HepG2 (cell line): Measurements from ENCODE around the gene NUDT22. TPM values are rescaled to one million over a fixed set of nuclear protein-coding genes. Genes with fewer than 3 reads are reported as not detected.
A peak's percentile ranks its signal among the peaks of the same experiment; 100 is the strongest.

Source experiments
- BHLHE40 ChIP-seq: IDR thresholded peaks from 2 replicates; pipeline ENCODE4 v1.6.1; 2011; ENCODE audit warnings: low read length, improper control_type of control experiment
- BRF2 ChIP-seq: sonication (generic); formaldehyde crosslinking; IDR thresholded peaks from 2 replicates; pipeline ENCODE4 v1.8.1; 2022; ENCODE audit warnings: mild to moderate bottlenecking, missing genetic modification reagents
- CBX1 ChIP-seq: IDR thresholded peaks from one replicate; pipeline ENCODE4 v1.6.1; 2016; ENCODE audit warnings: antibody characterized with exemption, low read depth
- CSRNP2 ChIP-seq: sonication (generic); formaldehyde crosslinking; conservative IDR thresholded peaks from 2 replicates; pipeline ENCODE4 v1.8.0; 2022; ENCODE audit warnings: low read depth, missing genetic modification reagents
- FLYWCH1 ChIP-seq: sonication (generic); formaldehyde crosslinking; IDR thresholded peaks from 2 replicates; pipeline ENCODE4 v1.8.1; 2023; ENCODE audit warnings: mild to moderate bottlenecking, missing genetic modification reagents
- GPN1 ChIP-seq: sonication (generic); formaldehyde crosslinking; IDR thresholded peaks from 2 replicates; pipeline ENCODE4 v1.5.1; 2020; ENCODE audit warnings: missing genetic modification reagents, borderline replicate concordance
- KLF13 ChIP-seq: sonication (generic); formaldehyde crosslinking; IDR thresholded peaks from 2 replicates; pipeline ENCODE4 v1.4.0; 2020; ENCODE audit warnings: mild to moderate bottlenecking, missing genetic modification reagents
- MBD4 ChIP-seq: IDR thresholded peaks from 2 replicates; pipeline ENCODE4 v1.6.1; 2012; ENCODE audit warnings: low read length, inconsistent platforms, borderline replicate concordance
- MEIS2 ChIP-seq: sonication (generic); formaldehyde crosslinking; IDR thresholded peaks from 2 replicates; pipeline ENCODE4 v1.9.0; 2021; ENCODE audit warnings: mild to moderate bottlenecking, missing genetic modification reagents
- NR3C1 ChIP-seq: sonication (generic); formaldehyde crosslinking; IDR thresholded peaks from 2 replicates; pipeline ENCODE4 v1.4.0; 2020; ENCODE audit warnings: missing genetic modification reagents
- REXO4 ChIP-seq: sonication (generic); formaldehyde crosslinking; IDR thresholded peaks from 2 replicates; pipeline ENCODE4 v1.8.0; 2022; ENCODE audit warnings: missing genetic modification reagents, mild to moderate bottlenecking, borderline replicate concordance
- RORA ChIP-seq: sonication (generic); formaldehyde crosslinking; IDR thresholded peaks from 2 replicates; pipeline ENCODE4 v1.5.0; 2020; ENCODE audit warnings: mild to moderate bottlenecking, missing genetic modification reagents, moderate library complexity
- SMYD3 ChIP-seq: sonication (generic); formaldehyde crosslinking; IDR thresholded peaks from 2 replicates; pipeline ENCODE4 v1.8.1; 2023; ENCODE audit warnings: mild to moderate bottlenecking, missing genetic modification reagents
- STAG1 ChIP-seq: sonication (generic); formaldehyde crosslinking; IDR thresholded peaks from 2 replicates; pipeline ENCODE4 v1.4.0; 2020; ENCODE audit warnings: missing genetic modification reagents
- SYNCRIP ChIP-seq: fragments of 200-400 bp; formaldehyde crosslinking; IDR thresholded peaks from 2 replicates; pipeline ENCODE4 v1.6.1; 2018; ENCODE audit warnings: mild to moderate bottlenecking, low read depth, low read length; ENCODE audit not compliant: insufficient read depth
- TCF12 ChIP-seq, 2 experiments: fragments of 450-650 bp in 1 of 2; sonication (generic) in 1 of 2; formaldehyde crosslinking in 1 of 2; IDR thresholded peaks; 2 replicates each; pipeline versions ENCODE4 v1.6.1 to v1.8.0; 2017 to 2022; ENCODE audit warnings: antibody characterized with exemption in 1 of 2, mild to moderate bottlenecking in 1 of 2, missing genetic modification reagents in 1 of 2, moderate library complexity in 1 of 2
- TRIM24 ChIP-seq: sonication (generic); formaldehyde crosslinking; IDR thresholded peaks from 2 replicates; pipeline ENCODE4 v1.8.0; 2022; ENCODE audit warnings: mild to moderate bottlenecking, missing genetic modification reagents
- ZFP62 ChIP-seq: sonication (generic); formaldehyde crosslinking; IDR thresholded peaks from 2 replicates; pipeline ENCODE4 v1.4.0; 2020; ENCODE audit warnings: missing genetic modification reagents
- ZMAT5 ChIP-seq: sonication (generic); formaldehyde crosslinking; IDR thresholded peaks from 2 replicates; pipeline ENCODE4 v1.5.0; 2020; ENCODE audit warnings: mild to moderate bottlenecking, low read depth, missing genetic modification reagents, borderline replicate concordance
- ZNF18 ChIP-seq: sonication (generic); formaldehyde crosslinking; IDR thresholded peaks from 2 replicates; pipeline ENCODE4 v1.8.0; 2022; ENCODE audit warnings: mild to moderate bottlenecking, missing genetic modification reagents; ENCODE audit not compliant: insufficient replicate concordance
- ZNF260 ChIP-seq: sonication (generic); formaldehyde crosslinking; IDR thresholded peaks from 2 replicates; pipeline ENCODE4 v1.4.0; 2020; ENCODE audit warnings: missing genetic modification reagents, low read depth, mild to moderate bottlenecking, borderline replicate concordance
- ZNF326 ChIP-seq: sonication (generic); formaldehyde crosslinking; IDR thresholded peaks from 2 replicates; pipeline ENCODE4 v1.4.0; 2020; ENCODE audit warnings: missing genetic modification reagents, borderline replicate concordance
- ZSCAN9 ChIP-seq: IDR thresholded peaks from 2 replicates; pipeline ENCODE4 v1.6.1; 2016; ENCODE audit warnings: borderline replicate concordance
- polyA plus RNA-seq, 8 experiments: library from polyadenylated mRNA; depleted of rRNA in 3 of 8; stranded (reverse) in 7 of 8; unstranded in 1 of 8; fragments of >200 nt; fragmentation: Illumina TruSeq in 4 of 8; extraction: Trizol in 4 of 8; gene quantifications; 2 replicates each; pipeline versions ENCODE4 v1.2.1 to v1.2.3, GENCODE V29; 2011 to 2016; ENCODE audit warnings: low read depth in 4 of 8, missing spikeins in 1 of 8, mixed read lengths in 1 of 8; ENCODE audit not compliant: insufficient read depth in 1 of 8
- total RNA-seq, 5 experiments: library from RNA; depleted of rRNA; stranded (reverse); fragments of >200 nt; fragmentation: Illumina TruSeq; extraction: Trizol; gene quantifications; 2 replicates each; pipeline ENCODE4 v1.2.3, GENCODE V29; 2016; ENCODE audit warnings: low read depth in 1 of 5
- TF ChIP-seq, protein P1 (sequence below): sonication (generic); formaldehyde crosslinking; IDR thresholded peaks from 2 replicates; pipeline ENCODE4 v1.4.0; 2020; ENCODE audit warnings: missing genetic modification reagents, low read depth, mild to moderate bottlenecking, borderline replicate concordance
- TF ChIP-seq, protein P2 (sequence below): sonication (generic); formaldehyde crosslinking; IDR thresholded peaks from 2 replicates; pipeline ENCODE4 v1.8.0; 2022; ENCODE audit warnings: mild to moderate bottlenecking, missing genetic modification reagents, moderate library complexity

The NUDT22 gene
- total and polyA plus RNA-seq, 2 of the 13 experiments (the other 11 are each of a cell fraction or from before 2014, with no cell fraction given), result 33.5 to 39.8 TPM

- TF ChIP-seq TCF12 (IDR thresholded peaks at IDR 0.05), result no peak
- no peak for TF ChIP-seq TCF12 (CRISPR knock-in tag; IDR thresholded peaks at IDR 0.05)
- no peak for TF ChIP-seq ZMAT5
- TF ChIP-seq, protein P1, sequence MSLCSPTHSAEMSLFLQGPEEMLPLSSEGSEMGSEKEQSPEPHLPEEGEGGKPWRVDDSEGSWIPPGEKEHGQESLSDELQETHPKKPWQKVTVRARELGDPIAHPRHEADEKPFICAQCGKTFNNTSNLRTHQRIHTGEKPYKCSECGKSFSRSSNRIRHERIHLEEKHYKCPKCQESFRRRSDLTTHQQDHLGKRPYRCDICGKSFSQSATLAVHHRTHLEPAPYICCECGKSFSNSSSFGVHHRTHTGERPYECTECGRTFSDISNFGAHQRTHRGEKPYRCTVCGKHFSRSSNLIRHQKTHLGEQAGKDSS (CRISPR knock-in tag), result no peak
- no peak for TF ChIP-seq ZFP62 (CRISPR knock-in tag)
- TF ChIP-seq BRF2 (CRISPR knock-in tag), result no peak
- no peak for TF ChIP-seq RORA (CRISPR knock-in tag)
- TF ChIP-seq STAG1 (CRISPR knock-in tag), result no peak
- no peak for TF ChIP-seq SMYD3 (CRISPR knock-in tag)
- 0 out of 2 replicates have a peak, but pooled peaks have one; percentile 58 for TF ChIP-seq REXO4
- no peak for TF ChIP-seq ZNF260 (CRISPR knock-in tag)
- TF ChIP-seq FLYWCH1, result no peak
- TF ChIP-seq CBX1, result no peak
- no peak for TF ChIP-seq BHLHE40
- TF ChIP-seq ZNF326 (CRISPR knock-in tag), result no peak
- peak; percentile 29; the same call in 1 of the 2 replicates for TF ChIP-seq MEIS2 (CRISPR knock-in tag)
- no peak for TF ChIP-seq GPN1 (CRISPR knock-in tag)
- no peak for TF ChIP-seq MBD4
- TF ChIP-seq ZSCAN9 (CRISPR knock-in tag), result no peak
- no peak for TF ChIP-seq SYNCRIP
- no peak; the same call in 1 of the 2 replicates for TF ChIP-seq KLF13 (CRISPR knock-in tag)
- TF ChIP-seq NR3C1 (CRISPR knock-in tag), result no peak
- TF ChIP-seq ZNF18 (CRISPR knock-in tag), result no peak
- TF ChIP-seq TRIM24 (CRISPR knock-in tag), result no peak
- no peak for TF ChIP-seq CSRNP2 (CRISPR knock-in tag)
- TF ChIP-seq, protein P2, sequence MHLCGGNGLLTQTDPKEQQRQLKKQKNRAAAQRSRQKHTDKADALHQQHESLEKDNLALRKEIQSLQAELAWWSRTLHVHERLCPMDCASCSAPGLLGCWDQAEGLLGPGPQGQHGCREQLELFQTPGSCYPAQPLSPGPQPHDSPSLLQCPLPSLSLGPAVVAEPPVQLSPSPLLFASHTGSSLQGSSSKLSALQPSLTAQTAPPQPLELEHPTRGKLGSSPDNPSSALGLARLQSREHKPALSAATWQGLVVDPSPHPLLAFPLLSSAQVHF (CRISPR knock-in tag), result no peak
Observed at GRCh38 chr11:64226507-64227051, 505 bp downstream of the NUDT22 start (continued).
